ENCODE measurements around the gene NR0B2. TPM values are rescaled to one million over a fixed set of nuclear protein-coding genes. Genes with fewer than 3 reads are reported as not detected.
"Not testable (repeated sequence)": the region's sequence is repeated elsewhere in the genome, so short reads cannot be mapped to it uniquely, and the experiment has no call there.

Gene NR0B2
- total RNA-seq, 1 donor from 2014 or later: not detected

GRCh38 chr1:26873097-26873496, 40.7 kb downstream of the NR0B2 start:
- H3K27me3 Mint-ChIP-seq (ENCODE audit: insufficient read depth); H3K27ac Mint-ChIP-seq; intact Hi-C loops (cut with micrococcal nuclease); H3K9me3 Mint-ChIP-seq; H3K36me3 Mint-ChIP-seq (ENCODE audit: low read depth); H3K4me1 Mint-ChIP-seq (ENCODE audit: low read depth); H3K4me3 Mint-ChIP-seq; DNase-seq (ENCODE audit: low spot score): not testable (repeated sequence)

GRCh38 chr1:26864610-26865480, 48.9 kb downstream of the NR0B2 start:
- Mint-ChIP-seq H3K27ac (peak overlapping the region; percentile 98), H3K36me3 (ENCODE audit: low read depth) (peaks cover 1% of the 10 kb centered on the region), H3K4me1 (ENCODE audit: low read depth) (peaks cover 32% of the 10 kb centered on the region), H3K9me3 (no peaks in the 10 kb centered on the region), H3K4me3 (peak overlapping the region; percentile 98), H3K27me3 (ENCODE audit: insufficient read depth) (no peaks in the 10 kb centered on the region)
- intact Hi-C loops (cut with micrococcal nuclease): loop anchor here (1.0 to 10.0 kb wide), 13 partner anchors 12 to 390 kb away; partner anchors contain the start of genes GPN2, HMGN2, NUDC and TRNP1
- peak; percentile 96 for DNase-seq (ENCODE audit: low spot score)

- peaks cover 1% of the 10 kb centered on the region for H3K36me3 Mint-ChIP-seq (ENCODE audit: low read depth)
- no peaks in the 10 kb centered on the region for H3K9me3 Mint-ChIP-seq
- H3K27ac Mint-ChIP-seq: peak overlapping the region; percentile 98
- intact Hi-C loops (cut with micrococcal nuclease): loop anchor here (1.0 to 10.0 kb wide), 4 partner anchors 10 to 389 kb away; partner anchors contain the start of gene HMGN2
- H3K4me1 Mint-ChIP-seq (ENCODE audit: low read depth): peaks cover 32% of the 10 kb centered on the region
- H3K27me3 Mint-ChIP-seq (ENCODE audit: insufficient read depth): no peaks in the 10 kb centered on the region
- DNase-seq (ENCODE audit: low spot score): no peak
- H3K4me3 Mint-ChIP-seq: peak overlapping the region; percentile 98
Measured at GRCh38 chr1:26863685-26864077, 50.1 kb downstream of the NR0B2 start.

GRCh38 chr1:26862781-26863684, 50.7 kb downstream of the NR0B2 start, which contains the start of gene SFN:
SFN (plus strand) TSS chr1:26863149; CDS start chr1:26863213, 64 bp downstream.
- H3K36me3 Mint-ChIP-seq (ENCODE audit: low read depth): peaks cover 1% of the 10 kb centered on the region
- intact Hi-C loops (cut with micrococcal nuclease): loop anchor here (10.0 kb wide), 1 partner anchor 388 kb away; the partner anchor contains the start of gene HMGN2

GRCh38 chr1:26861889-26862378, 51.8 kb downstream of the NR0B2 start:
- H3K27me3 Mint-ChIP-seq (ENCODE audit: insufficient read depth): no peaks in the 10 kb centered on the region
- intact Hi-C loops (cut with micrococcal nuclease): loop anchor here (10.0 kb wide), 1 partner anchor 387 kb away; the partner anchor contains the start of gene HMGN2
- no peaks in the 10 kb centered on the region for H3K9me3 Mint-ChIP-seq
- no peak overlapping the region for H3K4me3 Mint-ChIP-seq
- H3K36me3 Mint-ChIP-seq (ENCODE audit: low read depth): peaks cover 4% of the 10 kb centered on the region
- DNase-seq (ENCODE audit: low spot score): no peak
- H3K27ac Mint-ChIP-seq: no peak overlapping the region
- peaks cover 32% of the 10 kb centered on the region for H3K4me1 Mint-ChIP-seq (ENCODE audit: low read depth)

More at GRCh38 chr1:26862781-26863684, 50.7 kb downstream of the NR0B2 start, which contains the start of gene SFN:
- H3K27ac Mint-ChIP-seq: peak within 1 kb of the TSS; percentile 98
- H3K27me3 Mint-ChIP-seq (ENCODE audit: insufficient read depth): no peaks in the 10 kb centered on the region
- no peaks in the 10 kb centered on the region for H3K9me3 Mint-ChIP-seq
- no peak for DNase-seq (ENCODE audit: low spot score)
- H3K4me1 Mint-ChIP-seq (ENCODE audit: low read depth): peaks cover 32% of the 10 kb centered on the region
- H3K4me3 Mint-ChIP-seq: peak within 1 kb of the TSS; percentile 98

Other genes starting within 250 kb of the NR0B2 start
- gene ARID1A, start 218.0 kb downstream of the NR0B2 start, total RNA-seq: 130 and 132 TPM in 2 replicates
- gene PIGV, start 126.0 kb downstream of the NR0B2 start, total RNA-seq: 18.5 and 22.6 TPM in 2 replicates
- 87.3 and 94.4 TPM in 2 replicates for gene ZDHHC18, start 87.3 kb downstream of the NR0B2 start, total RNA-seq
- 0.47 and 0.78 TPM in 2 replicates for gene SFN, start 50.8 kb downstream of the NR0B2 start, total RNA-seq
- 46.4 and 51.9 TPM in 2 replicates for gene GPN2, start 23.7 kb downstream of the NR0B2 start, total RNA-seq
- gene GPATCH3, start 13.5 kb downstream of the NR0B2 start, total RNA-seq: 15.6 and 15.7 TPM in 2 replicates
- 151 and 152 TPM in 2 replicates for gene NUDC, start 7.8 kb upstream of the NR0B2 start, total RNA-seq
- not detected in 2 replicates for gene KDF1, start 46.5 kb upstream of the NR0B2 start, total RNA-seq
- 2.0 TPM in 2 replicates for gene TRNP1, start 79.7 kb upstream of the NR0B2 start, total RNA-seq
- gene TENT5B, start 98.9 kb upstream of the NR0B2 start, total RNA-seq: not detected in 2 replicates
- gene SLC9A1, start 241.2 kb upstream of the NR0B2 start, total RNA-seq: 27.9 and 28.8 TPM in 2 replicates

Measured in activated T-helper 1 cell treated with anti-CD3 and anti-CD28 coated beads, Interleukin-12 subunit alpha, Interleukin-12 subunit beta, Interleukin-2, Interleukin-4 antibody, amounts not matched to agents 30 ng/mL and 10 ng/mL and 1 ng/mL, durations not matched to agents 14 hours and 24 hours and 36 hours (primary cell).